NCI-H2171 (cell line): ENCODE measurements around the gene ASB3.
"Not testable (repeated sequence)": the region's sequence is repeated elsewhere in the genome, so short reads cannot be mapped to it uniquely, and the experiment has no call there.

Experiments
- DNase-seq: peaks from one replicate; lab custom pipeline; 2025; lab: John Stamatoyannopoulos, UW

The ASB3 gene

GRCh38 chr2:53786705-53787613, at the start of gene ASB3, which contains the start of gene ERLEC1:
Gene ASB3 (minus strand): TSS chr2:53786953. CDS start chr2:53765572, 21,381 bp downstream.
Gene ERLEC1 (plus strand): TSS chr2:53787044. CDS start chr2:53787211, 167 bp downstream.
- DNase-seq: peak; percentile 90

DNA sequence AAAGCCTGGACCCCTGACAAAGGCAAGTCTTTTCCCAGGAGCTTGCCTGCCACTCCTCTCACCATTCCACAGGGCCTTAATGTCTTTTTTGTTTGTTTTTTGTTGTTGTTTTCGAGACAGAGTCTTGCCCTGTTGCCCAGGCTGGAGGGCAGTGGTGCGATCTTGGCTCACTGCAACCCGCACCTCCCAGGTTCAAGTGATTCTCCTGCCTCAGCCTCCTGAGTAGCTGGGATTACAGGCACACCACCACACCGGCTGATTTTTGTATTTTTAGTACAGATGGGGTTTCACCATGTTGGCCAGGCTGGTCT, 43.2 kb upstream of the ASB3 start:
- DNase-seq: not testable (repeated sequence)

DNA sequence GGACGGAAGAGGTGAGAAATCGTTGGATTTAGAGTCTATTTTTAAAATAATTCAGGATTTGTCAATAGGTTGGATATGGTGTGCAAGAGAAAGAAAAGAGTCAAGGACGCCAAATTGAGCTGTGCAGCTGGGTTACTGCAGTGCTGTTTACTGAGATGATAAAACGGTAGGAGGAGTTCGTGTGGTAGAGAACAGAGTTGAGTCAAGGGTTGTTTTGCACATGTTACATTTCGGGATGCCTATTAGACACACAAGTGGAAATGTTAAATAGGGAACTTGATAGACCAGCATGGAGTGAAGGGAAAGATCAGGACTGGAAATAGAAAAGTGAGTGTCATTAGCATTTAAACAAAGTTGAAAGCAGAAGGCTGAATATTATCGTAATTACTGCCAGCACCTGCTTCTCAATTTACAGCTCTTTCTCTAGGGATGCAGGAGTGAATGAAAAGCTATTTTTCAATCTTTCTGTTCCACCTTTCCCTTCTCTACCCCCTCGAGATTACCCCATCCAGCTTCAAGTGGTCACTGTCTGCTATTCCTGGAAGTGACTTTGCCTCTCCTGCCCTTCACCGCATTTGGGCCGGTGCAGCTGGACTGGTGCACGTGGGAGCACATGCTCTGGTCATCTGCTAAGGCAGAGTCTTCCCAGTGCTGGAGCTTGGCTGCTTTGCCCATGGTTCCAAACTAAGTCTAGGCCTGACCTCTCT, 42.7 kb upstream of the ASB3 start:
- no peak for DNase-seq

GRCh38 chr2:53828331-53828730, 41.6 kb upstream of the ASB3 start:
- no peak for DNase-seq

GRCh38 chr2:53827398-53828175, 40.8 kb upstream of the ASB3 start:
- no peak for DNase-seq

GRCh38 chr2:53826587-53827397, 40.0 kb upstream of the ASB3 start:
- DNase-seq: no peak

- no peak for DNase-seq
Measured at GRCh38 chr2:53826030-53826410, 39.3 kb upstream of the ASB3 start.

DNA sequence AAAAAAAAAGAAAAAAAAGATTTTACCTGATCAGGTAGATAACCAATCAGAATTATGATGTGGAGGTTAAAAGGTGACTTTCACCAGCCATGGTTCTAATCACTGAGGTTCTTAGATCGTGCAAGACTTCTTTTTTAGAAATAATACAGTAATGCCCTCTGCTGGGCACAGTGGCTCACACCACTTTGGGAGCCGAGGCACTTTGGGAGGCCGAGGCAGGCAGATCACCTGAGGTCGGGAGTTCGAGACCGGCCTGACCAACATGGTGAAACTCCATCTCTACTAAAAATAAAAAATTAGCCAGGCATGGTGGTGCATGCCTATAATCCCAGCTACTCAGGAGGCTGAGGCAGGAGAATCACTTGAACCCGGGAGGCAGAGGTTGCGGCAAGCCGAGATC, 36.9 kb upstream of the ASB3 start:
- not testable (repeated sequence) for DNase-seq

GRCh38 chr2:53821810-53822209, 35.1 kb upstream of the ASB3 start:
- DNase-seq: no peak

GRCh38 chr2:53820711-53821110, 34.0 kb upstream of the ASB3 start:
- DNase-seq: no peak

GRCh38 chr2:53820048-53820447, 33.3 kb upstream of the ASB3 start:
- no peak for DNase-seq

- no peak for DNase-seq
Measured at GRCh38 chr2:53819634-53820033, 32.9 kb upstream of the ASB3 start.

DNA sequence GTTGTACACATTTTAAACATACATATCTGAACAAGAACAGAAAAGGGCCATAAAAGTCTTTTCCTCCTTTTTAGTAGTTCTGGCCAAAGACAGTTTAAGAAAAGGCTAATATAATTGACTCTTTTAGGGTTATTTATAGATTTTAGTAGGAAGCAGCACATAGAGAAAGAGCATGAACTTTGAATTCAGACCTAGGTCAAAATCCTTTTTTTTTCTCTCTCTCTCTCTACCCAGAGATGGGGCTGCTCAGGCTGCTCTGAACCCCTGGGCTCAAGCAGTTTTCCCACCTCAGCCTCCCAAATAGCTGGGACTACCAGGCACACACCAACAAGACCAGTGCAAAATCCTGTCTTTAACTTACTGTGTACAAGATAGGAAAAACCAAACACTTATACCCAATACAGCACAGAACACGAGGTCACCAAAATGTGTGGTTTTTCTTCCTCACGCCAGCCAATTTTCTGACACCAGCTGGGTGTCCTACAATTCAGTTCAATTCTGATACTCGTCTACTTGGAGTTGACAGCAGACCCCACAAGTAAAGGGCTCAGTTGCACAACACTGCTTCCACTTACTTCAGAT, 32.2 kb upstream of the ASB3 start:
- DNase-seq: no peak

GRCh38 chr2:53813151-53813550, 26.4 kb upstream of the ASB3 start:
- DNase-seq: no peak

DNA sequence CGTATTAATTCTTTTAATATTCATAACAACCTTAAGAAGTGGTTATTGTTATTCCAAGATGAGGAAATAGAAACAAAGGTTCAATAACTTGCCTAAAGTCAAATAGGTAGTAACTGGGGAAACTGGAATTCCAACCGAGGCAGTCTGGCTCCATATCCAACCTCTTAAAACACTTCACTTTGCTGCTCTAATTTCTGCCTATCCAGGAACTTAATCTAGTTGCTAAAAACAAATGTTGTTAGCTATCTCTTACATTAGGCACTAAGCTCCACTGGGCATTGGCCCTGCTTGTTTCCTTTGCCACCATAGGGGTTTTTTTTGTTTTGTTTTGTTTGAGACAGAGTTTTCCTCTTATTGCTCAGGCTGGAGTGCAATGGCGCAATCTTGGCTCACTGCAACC, 24.8 kb upstream of the ASB3 start:
- no peak for DNase-seq

DNA sequence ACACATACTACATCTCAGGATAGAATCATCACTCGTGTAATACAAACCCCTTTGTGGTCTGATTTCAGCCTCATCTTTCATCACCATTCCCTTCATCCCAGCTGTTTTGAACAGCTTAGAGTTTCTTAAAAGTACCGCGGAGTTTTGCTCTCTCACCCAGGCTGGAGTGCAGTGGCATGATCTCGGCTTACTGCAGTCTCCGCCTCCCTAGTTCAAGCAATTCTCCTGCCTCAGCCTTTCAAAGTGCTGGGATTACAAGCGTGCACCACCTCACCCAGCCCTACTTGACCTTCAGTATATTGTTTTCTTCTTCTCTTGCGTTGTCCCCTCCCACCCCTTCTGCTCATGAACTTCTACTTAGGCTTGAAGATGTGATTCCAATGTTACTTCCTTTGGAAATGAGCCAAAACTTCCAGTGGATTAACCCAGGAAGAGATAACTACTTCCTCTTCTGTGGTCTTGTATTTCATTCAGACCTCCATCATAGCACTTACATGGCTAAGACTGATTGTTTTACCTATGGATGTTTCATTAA, 15.9 kb upstream of the ASB3 start:
- DNase-seq: no peak

- no peak for DNase-seq
Measured at GRCh38 chr2:53801547-53801946, 14.8 kb upstream of the ASB3 start.

GRCh38 chr2:53793821-53794220, 7.1 kb upstream of the ASB3 start:
- no peak for DNase-seq

- DNase-seq: no peak
Measured at GRCh38 chr2:53793261-53793660, 6.5 kb upstream of the ASB3 start.

DNA sequence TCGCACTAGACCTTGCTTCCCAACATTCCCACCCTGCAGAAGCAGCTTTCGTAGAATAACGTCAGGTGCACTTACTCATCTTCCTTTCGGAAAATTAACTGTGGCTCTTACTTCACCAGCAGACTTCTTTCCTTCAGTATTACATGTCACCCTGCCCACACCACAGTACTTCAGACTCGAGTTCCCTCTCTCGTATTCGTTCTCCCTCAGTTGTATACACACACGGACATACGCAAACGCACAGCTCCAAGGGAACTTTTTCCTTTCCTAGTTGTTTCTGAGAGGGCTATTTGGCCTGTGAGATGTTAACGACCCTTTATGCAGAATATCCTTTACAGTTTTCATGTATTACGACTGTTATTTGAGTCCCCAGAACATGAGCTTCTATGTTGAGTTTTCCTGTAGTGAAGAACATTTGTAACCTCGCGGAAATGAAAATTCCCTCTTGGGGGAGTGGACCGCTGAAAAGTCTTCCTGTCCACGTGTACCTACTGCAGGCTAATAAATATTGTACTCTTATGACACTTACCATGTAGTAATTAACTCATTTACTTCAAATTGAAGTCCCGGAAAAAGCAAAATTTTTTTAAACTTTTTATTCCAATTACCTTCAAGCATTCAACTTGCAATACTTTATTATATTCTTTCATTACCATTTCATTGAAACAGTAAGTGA, 999 bp upstream of the ASB3 start:
- DNase-seq: no peak

GRCh38 chr2:53786352-53786704, 425 bp downstream of the ASB3 start:
- peak; percentile 20 for DNase-seq
